Neural cell (in vitro differentiated cells): ENCODE measurements around the gene ENTPD1.

Experiments used
- CTCF ChIP-seq: fragments of 450-650 bp; IDR thresholded peaks from 2 replicates; pipeline ENCODE4 v1.5.1; 2014; ENCODE audit warnings: antibody characterized with exemption, mild to moderate bottlenecking, moderate library complexity; ENCODE audit not compliant: poor library complexity, severe bottlenecking
- EP300 ChIP-seq: fragments of 450-650 bp; conservative IDR thresholded peaks from 2 replicates; pipeline ENCODE4 v1.6.1; 2014; ENCODE audit warnings: antibody characterized with exemption, mild to moderate bottlenecking, moderate library complexity; ENCODE audit not compliant: poor library complexity, severe bottlenecking
- EZH2 ChIP-seq: fragments of 200-600, 300-800 bp; shearing (Covaris generic), sonication (generic); IDR thresholded peaks from 2 replicates; pipeline ENCODE4 v1.6.1; 2014; ENCODE audit warnings: antibody characterized with exemption, low read length, borderline replicate concordance, mild to moderate bottlenecking; ENCODE audit not compliant: insufficient read depth, poor library complexity, severe bottlenecking
- POLR2AphosphoS5 ChIP-seq: IDR thresholded peaks from 2 replicates; pipeline ENCODE4 v1.6.1; 2012
- TF ChIP-seq, protein P1 (sequence below): IDR thresholded peaks from 2 replicates; pipeline ENCODE4 v1.6.1; 2012; ENCODE audit warnings: borderline replicate concordance

DNA sequence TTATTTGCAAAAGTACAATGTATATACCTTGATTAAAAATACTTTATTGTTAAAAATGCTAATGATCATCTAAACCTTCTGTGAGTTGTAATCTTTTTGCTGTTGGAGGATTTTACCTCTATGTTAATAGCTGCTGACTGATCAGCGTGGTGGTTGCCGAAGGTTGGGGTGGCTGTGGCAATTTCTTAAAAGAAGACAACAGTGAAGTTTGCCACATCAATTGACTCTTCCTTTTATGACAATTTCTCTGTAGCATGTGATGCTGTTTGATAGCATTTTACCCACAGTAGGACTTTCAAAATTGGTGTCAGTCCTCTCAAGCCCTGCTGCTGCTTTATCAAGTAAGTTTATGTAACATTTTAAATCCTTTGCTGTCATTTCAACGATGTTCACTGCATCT is 16.9 kb upstream of the ENTPD1 start:
- TF ChIP-seq CTCF, result no peak
- no peak for TF ChIP-seq EZH2
- TF ChIP-seq EP300, result no peak
- TF ChIP-seq, protein P1, sequence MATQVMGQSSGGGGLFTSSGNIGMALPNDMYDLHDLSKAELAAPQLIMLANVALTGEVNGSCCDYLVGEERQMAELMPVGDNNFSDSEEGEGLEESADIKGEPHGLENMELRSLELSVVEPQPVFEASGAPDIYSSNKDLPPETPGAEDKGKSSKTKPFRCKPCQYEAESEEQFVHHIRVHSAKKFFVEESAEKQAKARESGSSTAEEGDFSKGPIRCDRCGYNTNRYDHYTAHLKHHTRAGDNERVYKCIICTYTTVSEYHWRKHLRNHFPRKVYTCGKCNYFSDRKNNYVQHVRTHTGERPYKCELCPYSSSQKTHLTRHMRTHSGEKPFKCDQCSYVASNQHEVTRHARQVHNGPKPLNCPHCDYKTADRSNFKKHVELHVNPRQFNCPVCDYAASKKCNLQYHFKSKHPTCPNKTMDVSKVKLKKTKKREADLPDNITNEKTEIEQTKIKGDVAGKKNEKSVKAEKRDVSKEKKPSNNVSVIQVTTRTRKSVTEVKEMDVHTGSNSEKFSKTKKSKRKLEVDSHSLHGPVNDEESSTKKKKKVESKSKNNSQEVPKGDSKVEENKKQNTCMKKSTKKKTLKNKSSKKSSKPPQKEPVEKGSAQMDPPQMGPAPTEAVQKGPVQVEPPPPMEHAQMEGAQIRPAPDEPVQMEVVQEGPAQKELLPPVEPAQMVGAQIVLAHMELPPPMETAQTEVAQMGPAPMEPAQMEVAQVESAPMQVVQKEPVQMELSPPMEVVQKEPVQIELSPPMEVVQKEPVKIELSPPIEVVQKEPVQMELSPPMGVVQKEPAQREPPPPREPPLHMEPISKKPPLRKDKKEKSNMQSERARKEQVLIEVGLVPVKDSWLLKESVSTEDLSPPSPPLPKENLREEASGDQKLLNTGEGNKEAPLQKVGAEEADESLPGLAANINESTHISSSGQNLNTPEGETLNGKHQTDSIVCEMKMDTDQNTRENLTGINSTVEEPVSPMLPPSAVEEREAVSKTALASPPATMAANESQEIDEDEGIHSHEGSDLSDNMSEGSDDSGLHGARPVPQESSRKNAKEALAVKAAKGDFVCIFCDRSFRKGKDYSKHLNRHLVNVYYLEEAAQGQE, result no peak
- no peak for TF ChIP-seq POLR2AphosphoS5
